ENCODE results near the gene PHYHIPL.

GRCh38 chr10:59242991-59243390, 66.5 kb downstream of the PHYHIPL start:
- TF ChIP-seq CTCF (IDR thresholded peaks at IDR 0.05; ENCODE audit: low read depth, low read length, missing input control) (no peak), YY1 (IDR thresholded peaks at IDR 0.05) (no peak), SP1 (IDR thresholded peaks at IDR 0.05) (no peak), TAF1 (conservative IDR thresholded peaks at IDR 0.05) (no peak), REST (IDR thresholded peaks at IDR 0.05) (no peak), EGR1 (IDR thresholded peaks at IDR 0.05; ENCODE audit: low read depth in 2 of 2) (no peak), MAX (IDR thresholded peaks at IDR 0.05) (no peak), NR2F2 (IDR thresholded peaks at IDR 0.05) (no peak), RXRA (IDR thresholded peaks at IDR 0.05) (no peak), ZBTB33 (IDR thresholded peaks at IDR 0.05) (no peak), JUND (IDR thresholded peaks at IDR 0.05) (no peak), GABPA (IDR thresholded peaks at IDR 0.05 in 1 of 2, conservative IDR thresholded peaks at IDR 0.05 in 1 of 2) (no peak), FOXA1 (IDR thresholded peaks at IDR 0.05) (no peak)
